ENCODE measurements around the gene CHRNA1.

DNA sequence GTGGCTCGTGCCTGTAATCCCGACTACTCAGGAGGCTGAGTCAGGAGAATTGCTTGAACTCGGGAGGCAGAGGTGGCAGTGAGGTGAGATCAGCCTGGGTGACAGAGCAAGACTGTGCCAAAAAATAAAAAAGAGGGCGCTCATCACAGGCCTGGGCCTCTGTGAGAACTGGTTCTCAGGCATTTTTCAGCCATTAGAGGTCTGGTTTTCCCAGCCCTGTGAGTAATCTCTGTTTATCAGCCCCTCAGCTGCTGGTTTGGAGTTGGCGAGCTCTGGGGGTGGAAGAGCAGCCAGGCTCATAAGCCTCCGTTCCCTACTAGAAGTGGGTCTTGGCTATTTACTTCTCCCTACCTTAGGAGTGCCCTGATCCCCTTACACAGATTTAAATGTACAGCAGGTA is 53.1 kb downstream of the CHRNA1 start:
- TF ChIP-seq, protein P1, sequence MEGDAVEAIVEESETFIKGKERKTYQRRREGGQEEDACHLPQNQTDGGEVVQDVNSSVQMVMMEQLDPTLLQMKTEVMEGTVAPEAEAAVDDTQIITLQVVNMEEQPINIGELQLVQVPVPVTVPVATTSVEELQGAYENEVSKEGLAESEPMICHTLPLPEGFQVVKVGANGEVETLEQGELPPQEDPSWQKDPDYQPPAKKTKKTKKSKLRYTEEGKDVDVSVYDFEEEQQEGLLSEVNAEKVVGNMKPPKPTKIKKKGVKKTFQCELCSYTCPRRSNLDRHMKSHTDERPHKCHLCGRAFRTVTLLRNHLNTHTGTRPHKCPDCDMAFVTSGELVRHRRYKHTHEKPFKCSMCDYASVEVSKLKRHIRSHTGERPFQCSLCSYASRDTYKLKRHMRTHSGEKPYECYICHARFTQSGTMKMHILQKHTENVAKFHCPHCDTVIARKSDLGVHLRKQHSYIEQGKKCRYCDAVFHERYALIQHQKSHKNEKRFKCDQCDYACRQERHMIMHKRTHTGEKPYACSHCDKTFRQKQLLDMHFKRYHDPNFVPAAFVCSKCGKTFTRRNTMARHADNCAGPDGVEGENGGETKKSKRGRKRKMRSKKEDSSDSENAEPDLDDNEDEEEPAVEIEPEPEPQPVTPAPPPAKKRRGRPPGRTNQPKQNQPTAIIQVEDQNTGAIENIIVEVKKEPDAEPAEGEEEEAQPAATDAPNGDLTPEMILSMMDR (IDR thresholded peaks at IDR 0.05): no peak
- no peak for TF ChIP-seq POLR2A (IDR thresholded peaks at IDR 0.05)
- TF ChIP-seq POLR2AphosphoS5 (IDR thresholded peaks at IDR 0.05): no peak
